Upper lobe of right lung (tissue), 1 donor: ENCODE results near the gene SMIM41. TPM values are rescaled to one million over a fixed set of nuclear protein-coding genes. Genes with fewer than 3 reads are reported as not detected.

Experiments used
- ATAC-seq: fragments of 200-7000 bp; cut with Tn5 transposase; one replicate; pipeline ENCODE4 v1.9.1; 2020; ENCODE audit warnings: mild to moderate bottlenecking, moderate library complexity
- DNase-seq: peaks from one replicate; pipeline ENCODE4 v3.0.0-alpha.2; 2020
- H3K27ac ChIP-seq: fragments of 200-600 bp; one replicate; pipeline ENCODE4 v1.8.0; 2022
- H3K27me3 ChIP-seq: fragments of 200-600 bp; one replicate; pipeline ENCODE4 v1.8.0; 2022; ENCODE audit warnings: mild to moderate bottlenecking
- H3K36me3 ChIP-seq: fragments of 200-600 bp; one replicate; pipeline ENCODE4 v1.8.0; 2022
- H3K4me1 ChIP-seq: fragments of 200-600 bp; one replicate; pipeline ENCODE4 v1.8.0; 2022
- H3K4me3 ChIP-seq: fragments of 200-600 bp; one replicate; pipeline ENCODE4 v1.8.0; 2022; ENCODE audit warnings: mild to moderate bottlenecking
- H3K9me3 ChIP-seq: fragments of 200-600 bp; one replicate; pipeline ENCODE4 v1.8.0; 2022
- intact Hi-C: fragments of 100-400 bp; cut with DNase I; formaldehyde crosslinking; loops from one replicate; pipeline ENCODE4 v1.11.0; 2022
- total RNA-seq: library from RNA; stranded (reverse); fragmentation: NEBNext Ultra II Directional; extraction: Animal tissue kit (Norgen Biotek cat#: 25700); gene quantifications from one replicate; pipeline ENCODE4 v1.2.1, GENCODE V29; 2021
- TF ChIP-seq, protein P1 (sequence below): fragments of 200-600 bp; IDR thresholded peaks from one replicate; pipeline ENCODE4 v1.8.0; 2022; ENCODE audit warnings: antibody characterized with exemption
- donor health status: DM: no; HTN: yes; CAD: no; lungs with severe emphysema.

Gene SMIM41
- total RNA-seq, 1 donor from 2014 or later: 6.1 TPM

DNA sequence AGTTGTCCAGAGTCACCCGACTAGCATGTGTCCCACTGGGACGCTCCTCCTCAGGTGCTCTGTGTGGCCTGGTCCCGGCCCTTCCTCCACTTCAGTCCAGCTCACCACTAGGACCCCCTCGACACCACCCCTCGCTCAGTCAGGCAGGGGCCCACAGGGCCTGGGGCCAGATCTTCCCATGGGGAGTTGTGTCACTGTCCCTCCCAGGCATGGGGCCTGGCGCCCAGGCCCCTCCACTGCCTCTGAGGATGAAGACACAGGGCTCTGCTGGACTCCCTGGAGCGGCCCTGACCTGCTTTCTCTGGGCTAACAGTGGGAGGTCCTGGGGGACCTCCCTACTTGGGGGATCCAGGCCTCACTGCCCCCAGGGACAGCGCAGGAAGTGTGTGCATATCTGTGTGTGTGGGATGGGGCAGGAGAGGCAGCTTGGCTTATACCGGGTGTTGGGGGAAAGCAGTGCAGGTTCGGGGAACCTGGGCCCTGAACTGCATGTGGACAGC is 68.5 kb downstream of the SMIM41 start:
- H3K36me3 ChIP-seq: no peaks in the 10 kb centered on the region
- no peaks in the 10 kb centered on the region for H3K9me3 ChIP-seq
- H3K4me3 ChIP-seq: no peak overlapping the region
- ATAC-seq: no peak
- DNase-seq: no peak
- H3K27ac ChIP-seq: peak overlapping the region; percentile 89
- peaks cover 50% of the 10 kb centered on the region for H3K4me1 ChIP-seq
- H3K27me3 ChIP-seq: peaks cover 4% of the 10 kb centered on the region
- TF ChIP-seq, protein P1, sequence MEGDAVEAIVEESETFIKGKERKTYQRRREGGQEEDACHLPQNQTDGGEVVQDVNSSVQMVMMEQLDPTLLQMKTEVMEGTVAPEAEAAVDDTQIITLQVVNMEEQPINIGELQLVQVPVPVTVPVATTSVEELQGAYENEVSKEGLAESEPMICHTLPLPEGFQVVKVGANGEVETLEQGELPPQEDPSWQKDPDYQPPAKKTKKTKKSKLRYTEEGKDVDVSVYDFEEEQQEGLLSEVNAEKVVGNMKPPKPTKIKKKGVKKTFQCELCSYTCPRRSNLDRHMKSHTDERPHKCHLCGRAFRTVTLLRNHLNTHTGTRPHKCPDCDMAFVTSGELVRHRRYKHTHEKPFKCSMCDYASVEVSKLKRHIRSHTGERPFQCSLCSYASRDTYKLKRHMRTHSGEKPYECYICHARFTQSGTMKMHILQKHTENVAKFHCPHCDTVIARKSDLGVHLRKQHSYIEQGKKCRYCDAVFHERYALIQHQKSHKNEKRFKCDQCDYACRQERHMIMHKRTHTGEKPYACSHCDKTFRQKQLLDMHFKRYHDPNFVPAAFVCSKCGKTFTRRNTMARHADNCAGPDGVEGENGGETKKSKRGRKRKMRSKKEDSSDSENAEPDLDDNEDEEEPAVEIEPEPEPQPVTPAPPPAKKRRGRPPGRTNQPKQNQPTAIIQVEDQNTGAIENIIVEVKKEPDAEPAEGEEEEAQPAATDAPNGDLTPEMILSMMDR: no peak
- intact Hi-C loops: loop anchor here (10.0 kb wide), 1 partner anchor 727 kb away; no protein-coding TSS in a partner anchor

DNA sequence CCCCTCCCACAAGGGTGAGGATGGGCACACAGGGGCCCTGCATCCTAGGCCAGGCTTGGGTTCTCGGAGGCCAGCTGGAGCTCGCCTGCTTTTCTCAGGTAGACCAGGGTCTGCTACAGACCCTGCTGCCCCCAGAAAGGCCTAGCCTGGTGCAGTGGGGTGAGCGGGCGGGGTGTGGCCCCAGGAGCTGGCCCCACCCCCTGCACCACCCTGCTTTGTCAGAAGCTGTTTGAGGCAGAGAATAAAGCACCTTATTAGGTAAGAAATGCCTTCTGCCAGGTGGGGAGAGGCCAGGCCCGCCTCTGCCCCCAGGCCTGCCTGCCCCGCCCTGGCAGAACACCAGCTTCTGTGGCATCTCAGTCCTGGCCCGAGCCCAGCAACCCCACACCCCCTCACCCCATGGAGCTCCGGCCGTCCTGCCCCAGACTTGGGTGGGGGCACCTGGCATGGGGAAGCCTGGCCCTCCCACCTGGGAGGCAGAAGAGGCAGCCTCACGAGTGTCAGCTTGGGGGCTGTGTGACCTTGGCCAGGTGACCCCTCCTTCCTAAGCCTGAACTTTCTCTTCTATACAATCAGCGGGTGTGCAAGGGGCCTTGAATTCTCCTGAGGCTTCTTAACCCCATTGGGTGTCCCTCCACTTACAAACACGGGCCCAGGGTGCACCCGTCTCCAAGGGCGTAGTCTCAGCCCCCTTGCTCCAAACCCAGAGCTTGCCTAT is 69.1 kb downstream of the SMIM41 start:
- Histone ChIP-seq H3K9me3 (no peaks in the 10 kb centered on the region), H3K27ac (peak overlapping the region; percentile 89), H3K36me3 (no peaks in the 10 kb centered on the region), H3K4me1 (peaks cover 50% of the 10 kb centered on the region), H3K27me3 (peaks cover 4% of the 10 kb centered on the region), H3K4me3 (no peak overlapping the region)
- ATAC-seq (peak; percentile 63), DNase-seq (peak; percentile 87)
- intact Hi-C loops: loop anchor here (10.0 kb wide), 1 partner anchor 726 kb away; no protein-coding TSS in a partner anchor
- TF ChIP-seq, protein P1: no peak

DNA sequence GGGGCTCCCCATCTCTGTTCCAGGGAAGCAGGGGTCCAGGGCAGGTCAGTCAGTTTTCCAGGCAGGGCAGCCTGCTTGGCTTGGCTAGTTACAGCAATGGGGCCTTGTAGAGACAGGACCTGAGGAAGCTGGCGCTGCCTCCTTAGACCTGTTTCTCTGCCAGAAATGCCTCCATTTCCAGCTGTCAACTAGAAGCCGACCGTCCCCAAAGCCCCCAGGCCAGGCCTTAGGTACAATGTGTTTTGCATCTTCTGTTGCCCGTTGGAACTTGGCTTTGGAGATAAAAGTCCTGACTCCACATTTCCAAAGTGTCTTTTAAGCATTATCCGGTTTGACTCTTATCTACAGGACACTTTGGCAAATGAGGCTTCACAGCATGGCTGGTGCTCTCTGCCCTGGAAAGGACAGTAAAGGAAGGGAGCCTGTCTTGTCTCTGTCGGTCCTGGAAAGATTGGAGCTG is 69.7 kb downstream of the SMIM41 start:
- DNase-seq (no peak), ATAC-seq (no peak)
- H3K4me1 ChIP-seq: peaks cover 50% of the 10 kb centered on the region
- H3K36me3 ChIP-seq: no peaks in the 10 kb centered on the region
- intact Hi-C loops: loop anchor here (10.0 kb wide), 1 partner anchor 726 kb away; no protein-coding TSS in a partner anchor
- no peaks in the 10 kb centered on the region for H3K9me3 ChIP-seq
- H3K27me3 ChIP-seq: peaks cover 4% of the 10 kb centered on the region
- TF ChIP-seq, protein P1: no peak
- peak overlapping the region; percentile 89 for H3K27ac ChIP-seq
- no peak overlapping the region for H3K4me3 ChIP-seq

DNA sequence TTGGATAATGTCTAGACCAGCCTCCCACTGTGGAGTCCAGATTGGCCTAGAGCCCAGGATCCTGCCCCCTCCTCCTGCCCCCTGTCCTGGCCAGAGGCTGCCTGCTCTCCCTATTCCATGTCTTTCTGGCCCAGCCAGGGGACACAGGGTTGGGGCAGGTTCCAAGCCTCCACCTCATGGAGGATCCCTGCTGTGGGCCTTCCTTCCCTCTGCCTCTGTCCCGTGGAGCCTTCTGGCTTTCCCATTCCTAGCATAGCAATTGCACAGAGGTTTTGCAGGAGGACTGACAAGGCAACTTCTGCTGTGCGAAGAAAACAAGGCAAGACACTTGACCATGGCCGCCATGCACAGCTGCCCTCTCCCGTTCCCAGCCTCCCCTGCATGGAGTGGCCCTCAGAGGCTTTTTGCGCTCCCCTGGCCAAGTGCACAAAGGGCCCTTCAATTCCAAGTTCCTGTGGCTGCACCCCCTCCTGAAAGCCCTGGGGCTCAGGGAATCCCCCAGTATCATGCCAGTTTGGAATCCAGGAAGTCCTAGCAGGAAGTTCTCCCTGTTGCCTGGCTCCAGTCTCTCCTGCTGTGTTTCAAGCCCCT is 70.2 kb downstream of the SMIM41 start:
- no peak for DNase-seq
- ATAC-seq: no peak
- Histone ChIP-seq H3K4me1 (peaks cover 50% of the 10 kb centered on the region), H3K4me3 (no peak overlapping the region), H3K36me3 (no peaks in the 10 kb centered on the region), H3K9me3 (no peaks in the 10 kb centered on the region), H3K27me3 (peaks cover 4% of the 10 kb centered on the region), H3K27ac (peak overlapping the region; percentile 89)
- intact Hi-C loops: loop anchor here (10.0 kb wide), 1 partner anchor 725 kb away; no protein-coding TSS in a partner anchor
- TF ChIP-seq, protein P1: no peak

DNA sequence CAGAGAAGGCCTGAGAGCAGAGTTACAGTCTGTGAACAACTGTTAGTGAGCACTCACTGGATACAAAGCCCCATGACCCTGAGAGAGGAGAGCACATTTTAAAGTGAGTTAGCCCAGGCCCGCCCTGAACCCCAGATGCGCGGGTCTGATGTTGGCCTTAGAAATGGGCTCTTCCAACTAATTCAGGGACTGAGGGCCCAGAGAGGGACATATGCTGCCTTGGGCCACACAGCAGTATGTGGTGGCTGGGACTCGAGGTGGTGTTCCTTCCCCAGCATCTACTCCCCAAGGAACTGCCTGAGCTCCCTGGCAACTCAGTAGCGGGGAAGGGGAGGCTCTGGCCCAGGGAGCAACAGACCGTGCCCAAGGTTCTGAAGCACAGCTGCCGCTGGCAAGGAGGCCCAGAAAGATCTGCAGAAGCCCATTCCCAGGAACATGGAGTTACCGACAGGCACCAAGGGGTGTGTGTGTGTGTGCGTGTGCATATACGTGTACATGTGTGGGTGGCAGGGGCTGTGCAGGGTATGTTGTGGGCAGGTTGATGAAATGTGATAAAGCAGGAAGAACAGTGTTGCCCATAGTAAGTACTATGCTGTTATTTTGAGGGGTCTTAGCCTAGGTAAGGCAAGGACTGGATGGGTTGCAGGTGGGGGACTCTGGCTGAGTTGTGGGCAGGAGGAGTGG is 71.8 kb downstream of the SMIM41 start:
- intact Hi-C loops: no loop called here
- Histone ChIP-seq H3K36me3 (no peaks in the 10 kb centered on the region), H3K27ac (peak overlapping the region; percentile 37), H3K9me3 (no peaks in the 10 kb centered on the region), H3K4me1 (peaks cover 49% of the 10 kb centered on the region), H3K27me3 (peaks cover 4% of the 10 kb centered on the region), H3K4me3 (no peak overlapping the region)
- DNase-seq (no peak), ATAC-seq (no peak)
- TF ChIP-seq, protein P1: no peak
